ENCODE results near the gene LSM6. TPM values are rescaled to one million over a fixed set of nuclear protein-coding genes. Genes with fewer than 3 reads are reported as not detected.
A peak's percentile ranks its signal among the peaks of the same experiment; 100 is the strongest.

Gene LSM6
- 34.2 TPM for polyA plus RNA-seq (ENCODE audit: insufficient read length)

GRCh38 chr4:146175541-146176453 lies at the start of gene LSM6:
Gene LSM6, plus strand, starts transcription at chr4:146175718. Its CDS starts 7,204 bp downstream, at chr4:146182922.
- DNase-seq: peak; percentile 86

GRCh38 chr4:146132445-146132844 lies 43.1 kb upstream of the LSM6 start:
- DNase-seq: no peak

GRCh38 chr4:146134761-146135445 lies 40.6 kb upstream of the LSM6 start:
- DNase-seq: peak; percentile 9

DNA sequence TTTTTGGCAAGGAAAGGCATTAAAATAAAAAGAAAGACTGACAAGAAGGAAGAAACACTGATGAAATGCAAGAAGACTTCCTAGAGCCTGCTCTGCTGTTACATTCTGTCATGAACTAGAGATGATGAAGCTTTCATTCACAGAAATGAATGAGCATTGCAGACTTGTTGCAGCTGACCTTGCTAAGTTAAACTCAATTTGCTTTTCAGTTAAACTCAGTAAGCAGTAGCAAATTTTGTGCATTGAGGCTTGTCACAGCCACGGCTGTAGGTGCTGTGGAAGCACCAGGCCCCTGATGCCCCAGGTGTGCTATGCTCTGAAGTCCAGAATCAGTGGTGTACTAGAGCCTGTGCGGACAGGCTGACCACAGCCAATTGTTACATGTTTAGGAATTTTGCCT lies 39.6 kb upstream of the LSM6 start:
- DNase-seq: no peak

DNA sequence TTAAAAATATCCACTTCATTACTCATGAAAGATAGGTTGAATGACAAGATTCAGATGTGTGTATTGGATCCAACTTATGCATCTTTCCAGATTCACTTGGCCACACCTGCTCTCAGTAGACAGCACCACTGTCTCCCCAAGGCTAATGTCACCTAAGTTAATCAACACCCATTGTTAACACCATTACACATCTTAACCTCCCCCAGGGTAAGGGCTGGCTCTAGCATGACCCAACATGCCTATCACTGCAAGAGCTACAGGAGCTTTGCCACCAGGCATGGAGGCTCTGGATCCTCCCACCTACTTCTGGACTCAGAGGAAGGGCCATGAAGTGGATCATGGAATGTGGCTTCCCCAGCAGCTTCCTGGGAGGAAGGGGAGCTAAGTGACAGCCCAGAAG lies 32.8 kb upstream of the LSM6 start:
- no peak for DNase-seq

GRCh38 chr4:146143888-146144287 lies 31.6 kb upstream of the LSM6 start:
- DNase-seq: no peak

DNA sequence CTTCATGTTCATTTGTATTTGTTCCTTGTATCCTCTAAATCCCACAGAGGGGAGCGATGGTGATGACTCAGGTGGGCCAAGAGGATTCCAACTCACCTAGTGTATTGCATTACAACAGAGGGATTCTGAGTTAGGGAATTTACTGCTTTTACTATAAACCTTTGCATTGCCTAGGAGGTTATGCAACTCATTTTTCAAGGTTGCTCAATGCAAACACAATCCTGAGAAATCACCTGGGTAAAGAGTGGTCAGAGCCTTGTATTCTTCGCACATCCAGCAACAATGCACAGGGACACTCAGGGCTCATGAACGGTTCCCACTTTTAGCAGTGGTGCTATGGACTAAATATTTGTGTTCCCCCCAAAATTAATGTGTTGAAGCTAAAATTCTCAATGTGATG lies 28.6 kb upstream of the LSM6 start:
- DNase-seq: no peak

GRCh38 chr4:146148021-146148420 lies 27.5 kb upstream of the LSM6 start:
- no peak for DNase-seq

DNA sequence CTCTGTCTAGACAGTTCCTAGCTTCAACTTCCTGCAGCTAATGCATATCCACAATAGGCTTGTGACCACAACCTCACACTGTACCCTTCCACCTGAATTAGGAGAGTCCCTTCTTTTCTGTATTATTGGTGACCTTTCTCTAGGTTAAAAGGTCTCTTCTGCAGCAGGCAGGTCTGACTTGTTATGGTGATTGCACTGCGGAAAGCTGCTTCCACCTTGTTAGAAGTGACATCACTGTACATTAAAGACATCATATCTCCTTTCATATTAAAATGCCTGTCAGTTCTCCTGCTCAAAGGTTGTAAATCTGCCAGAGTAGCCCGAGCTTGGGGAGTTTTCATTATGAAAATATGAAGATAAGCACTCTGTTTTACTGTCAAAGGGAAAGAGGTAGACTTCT lies 21.5 kb upstream of the LSM6 start:
- no peak for DNase-seq

- DNase-seq: no peak
Measured at GRCh38 chr4:146155152-146155724, 20.3 kb upstream of the LSM6 start.

DNA sequence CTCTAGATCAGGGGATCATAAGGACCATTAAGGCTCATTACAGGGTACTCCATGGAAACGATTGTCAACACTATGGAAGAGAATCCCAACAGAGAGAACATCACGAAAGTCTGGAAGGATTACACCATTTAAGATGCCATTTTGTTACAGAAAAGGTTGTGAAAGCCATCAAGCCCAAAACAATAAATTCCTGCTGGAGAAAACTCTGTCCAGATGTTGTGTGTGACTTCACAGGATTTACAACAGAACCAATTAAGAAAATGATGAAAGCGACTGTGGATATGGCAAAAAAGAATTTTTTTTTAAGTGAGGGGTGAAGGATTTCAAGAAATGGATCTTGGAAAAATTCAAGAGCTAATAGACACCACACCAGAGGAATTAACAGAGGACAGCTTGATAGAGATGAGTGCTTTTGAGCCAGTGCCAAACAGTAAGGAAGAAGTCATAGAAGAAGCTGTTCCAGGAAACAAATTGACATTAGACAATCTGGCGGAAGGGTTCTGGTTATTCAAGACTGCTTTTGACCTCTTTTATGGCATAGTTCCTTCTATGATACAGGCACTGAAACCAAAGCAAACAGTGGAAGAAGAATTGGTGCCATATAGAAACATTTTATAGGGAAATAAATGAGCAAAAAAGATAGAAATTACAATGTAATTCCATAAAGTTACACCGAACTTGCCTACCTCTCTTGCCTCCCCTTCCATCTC lies 17.3 kb upstream of the LSM6 start:
- no peak for DNase-seq

DNA sequence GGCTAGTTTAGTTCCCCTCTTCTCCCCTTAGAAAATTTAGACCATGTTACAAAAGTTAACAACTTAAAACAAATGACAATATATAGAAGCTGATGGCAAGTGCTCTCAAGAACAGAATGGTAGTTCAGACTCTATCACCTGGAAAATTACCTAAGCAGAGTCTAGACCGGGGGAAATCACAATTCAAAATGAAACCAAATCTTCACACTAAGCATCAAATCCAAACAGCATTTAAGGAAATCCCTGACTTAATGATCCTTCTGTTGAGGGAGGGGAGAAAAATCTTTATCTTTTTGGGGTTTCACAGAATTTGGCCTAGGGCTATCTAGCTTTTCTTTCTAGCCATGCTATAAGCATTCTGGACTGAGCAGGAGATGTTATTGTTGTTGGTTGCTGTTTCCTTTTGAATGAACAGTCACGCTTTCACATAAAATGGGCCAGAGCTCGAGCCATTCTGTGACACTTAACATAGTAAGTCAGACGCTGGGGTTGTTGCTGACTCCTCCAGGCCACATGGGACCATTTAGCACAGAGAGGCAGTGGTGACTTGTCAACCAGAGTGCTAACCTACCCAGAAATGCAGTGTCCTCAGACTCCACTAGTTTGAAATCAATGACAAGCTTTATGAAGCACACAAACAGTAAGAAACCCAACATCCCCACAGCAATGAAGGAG lies 16.0 kb upstream of the LSM6 start:
- no peak for DNase-seq

GRCh38 chr4:146161243-146161642 lies 14.3 kb upstream of the LSM6 start:
- DNase-seq: no peak

DNA sequence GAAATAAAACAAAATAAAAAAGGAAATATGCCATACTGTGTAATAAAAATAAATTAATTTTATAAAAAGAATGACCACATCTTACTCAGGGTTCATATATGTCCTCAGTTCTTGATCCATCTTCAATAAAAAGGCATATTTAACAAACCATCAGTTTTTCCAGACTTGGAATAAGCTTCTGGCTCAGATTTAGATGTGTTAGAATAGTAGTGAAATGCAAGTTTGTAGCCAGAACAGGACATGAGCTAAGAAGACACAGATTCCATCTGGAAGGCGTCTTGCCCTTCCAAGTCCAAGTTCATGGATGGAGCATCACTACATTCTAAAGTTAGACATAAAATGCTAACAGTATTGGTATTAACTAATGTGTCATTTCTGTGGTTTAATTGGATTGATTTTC lies 10.3 kb upstream of the LSM6 start:
- DNase-seq: peak; percentile 56

GRCh38 chr4:146165840-146166239 lies 9.7 kb upstream of the LSM6 start:
- DNase-seq: no peak

DNA sequence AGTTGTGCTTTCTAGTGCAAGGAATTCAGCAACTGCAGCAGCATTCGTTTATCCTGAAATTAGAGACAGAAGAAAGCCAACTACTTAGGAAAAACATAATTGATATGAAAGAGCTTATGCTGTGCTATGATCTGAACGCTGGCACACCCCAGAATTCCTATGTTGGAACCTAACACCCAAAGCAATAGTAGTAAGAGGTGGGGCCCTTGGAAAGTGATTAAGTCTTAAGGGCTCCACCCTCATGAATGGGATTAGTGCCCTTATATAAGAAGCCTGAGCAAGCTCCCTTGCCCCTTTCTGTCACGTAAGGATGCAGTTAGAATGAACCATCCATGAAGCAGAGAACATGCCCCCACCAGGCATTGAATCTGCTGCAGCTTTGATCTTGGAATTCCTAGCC lies 5.4 kb upstream of the LSM6 start:
- DNase-seq: no peak

GRCh38 chr4:146176891-146177290 lies 1.4 kb downstream of the LSM6 start:
- no peak for DNase-seq

DNA sequence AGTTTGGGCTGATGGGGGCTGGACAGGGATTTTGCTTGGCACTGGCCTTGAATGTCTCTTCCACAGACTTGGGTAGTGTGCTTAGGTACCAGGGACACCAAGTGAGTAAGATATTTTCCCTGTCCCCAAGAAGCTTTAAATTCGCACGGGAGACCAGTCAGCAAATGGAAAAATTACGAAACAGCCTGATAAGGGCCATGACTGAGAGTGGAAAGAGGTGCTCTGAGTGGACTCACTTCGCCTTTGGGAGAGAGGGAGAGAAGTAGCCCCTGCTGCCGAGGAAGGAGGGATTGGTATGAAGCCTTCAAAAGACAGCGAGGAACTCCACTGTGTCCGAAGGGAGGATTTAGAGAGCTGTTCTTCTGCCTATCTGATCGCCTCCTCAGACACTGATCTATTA lies 2.6 kb downstream of the LSM6 start:
- no peak for DNase-seq

DNA sequence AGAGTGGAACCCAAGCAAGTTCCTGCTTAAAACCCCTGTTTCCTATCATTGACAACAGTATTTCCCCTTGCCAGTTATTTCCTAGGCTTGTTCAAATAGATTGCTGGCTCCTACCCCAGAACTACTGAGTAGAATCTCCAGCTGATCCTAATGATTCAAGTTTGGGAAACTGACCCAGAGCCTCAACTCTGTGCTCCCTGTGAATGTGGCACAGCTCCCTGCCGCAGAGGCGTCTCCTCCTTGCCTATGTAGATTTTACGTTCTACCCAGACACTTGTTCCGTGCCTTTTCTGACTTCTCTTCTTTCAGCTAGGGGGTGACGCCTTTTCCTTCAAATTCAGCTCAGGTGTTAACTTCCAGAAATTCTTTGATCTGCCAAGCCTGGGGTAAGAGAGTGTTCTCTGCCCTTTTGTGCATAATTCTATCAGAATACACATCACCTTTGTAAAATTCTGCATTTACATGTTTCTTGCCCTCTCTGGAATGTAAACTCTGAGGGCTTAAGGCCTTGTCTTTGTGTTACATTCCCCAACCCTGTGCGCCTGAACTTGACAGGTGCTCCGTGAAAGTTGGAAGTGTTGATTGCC lies 4.4 kb downstream of the LSM6 start:
- DNase-seq: no peak

GRCh38 chr4:146182443-146182842 lies 6.9 kb downstream of the LSM6 start:
- DNase-seq: no peak

- no peak for DNase-seq
Measured at GRCh38 chr4:146183209-146183608, 7.7 kb downstream of the LSM6 start.

DNA sequence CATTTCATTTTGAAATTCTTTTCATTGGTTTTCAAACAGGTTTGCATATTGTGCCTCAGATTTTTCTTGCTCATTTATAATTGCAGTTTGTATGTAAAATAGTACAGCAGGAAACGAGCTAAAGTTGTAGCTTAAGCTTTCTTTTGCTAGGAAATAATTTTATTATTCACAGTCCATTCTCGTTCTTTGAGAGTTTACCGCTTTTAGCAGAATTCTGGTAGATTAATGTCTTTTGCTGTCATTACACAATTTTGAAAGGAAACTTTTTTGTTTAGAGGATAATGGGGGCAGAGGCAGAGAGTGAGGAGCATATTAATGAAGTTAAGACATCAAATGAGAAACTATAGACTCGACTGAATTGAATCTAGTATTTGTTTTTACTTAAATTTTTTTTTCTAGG lies 10.5 kb downstream of the LSM6 start:
- DNase-seq: no peak
